ENCODE measurements around the gene FOXK2.

The FOXK2 gene

DNA sequence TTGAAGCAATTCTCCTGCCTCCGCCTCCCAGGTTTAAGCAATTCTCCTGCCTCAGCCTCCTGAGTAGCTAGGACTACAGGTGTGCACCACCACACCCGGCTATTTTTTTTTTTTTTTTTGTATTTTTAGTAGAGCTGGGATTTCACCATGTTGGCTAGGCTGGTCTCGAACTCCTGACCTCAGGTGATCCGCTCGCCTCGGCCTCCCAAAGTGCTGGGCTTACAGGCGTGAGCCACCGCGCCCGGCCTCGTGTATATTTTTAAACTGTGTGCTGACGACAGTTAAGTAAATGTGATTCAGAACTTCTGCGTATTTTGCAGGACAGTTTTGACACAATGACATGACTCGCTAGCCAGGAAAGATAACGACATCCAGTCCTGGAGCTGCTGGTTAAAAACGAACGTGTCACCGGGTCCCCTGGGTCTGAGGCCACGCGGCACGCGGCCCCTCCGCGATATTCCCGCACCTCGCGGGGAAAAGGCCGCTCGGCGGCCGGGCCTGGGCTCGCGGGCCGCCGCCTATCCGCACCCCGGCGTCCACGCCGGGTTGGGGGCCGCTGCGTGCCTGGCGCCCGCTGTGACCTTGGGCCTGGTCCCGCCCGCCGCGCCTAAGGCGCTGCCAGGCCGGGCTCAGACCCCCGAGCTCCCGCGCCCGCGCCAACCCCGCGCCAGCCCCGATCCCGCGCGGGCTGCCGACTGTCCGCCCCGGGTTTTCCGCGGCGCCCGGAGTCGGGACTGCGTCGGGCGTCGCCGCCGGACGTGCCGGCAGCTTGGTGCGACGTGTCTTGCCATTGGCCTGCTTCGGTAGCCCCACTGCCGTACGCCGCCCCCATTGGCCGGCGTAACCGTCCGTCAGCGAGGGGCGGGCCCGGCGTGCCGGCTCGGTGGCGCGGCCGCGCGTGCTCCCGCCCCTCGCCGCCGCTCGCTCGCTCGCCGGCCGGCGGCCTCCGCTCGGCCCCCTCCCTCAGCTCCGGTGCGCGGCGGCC lies at the start of gene FOXK2:
TSS of gene FOXK2 (plus strand) at position 907 of the 985 bp plus-strand sequence. CDS start 157 bp downstream, outside the sequence.
- peak; percentile 93 for DNase-seq

GRCh38 chr17:82470065-82470464 lies 49.5 kb upstream of the FOXK2 start:
- no peak for DNase-seq

DNA sequence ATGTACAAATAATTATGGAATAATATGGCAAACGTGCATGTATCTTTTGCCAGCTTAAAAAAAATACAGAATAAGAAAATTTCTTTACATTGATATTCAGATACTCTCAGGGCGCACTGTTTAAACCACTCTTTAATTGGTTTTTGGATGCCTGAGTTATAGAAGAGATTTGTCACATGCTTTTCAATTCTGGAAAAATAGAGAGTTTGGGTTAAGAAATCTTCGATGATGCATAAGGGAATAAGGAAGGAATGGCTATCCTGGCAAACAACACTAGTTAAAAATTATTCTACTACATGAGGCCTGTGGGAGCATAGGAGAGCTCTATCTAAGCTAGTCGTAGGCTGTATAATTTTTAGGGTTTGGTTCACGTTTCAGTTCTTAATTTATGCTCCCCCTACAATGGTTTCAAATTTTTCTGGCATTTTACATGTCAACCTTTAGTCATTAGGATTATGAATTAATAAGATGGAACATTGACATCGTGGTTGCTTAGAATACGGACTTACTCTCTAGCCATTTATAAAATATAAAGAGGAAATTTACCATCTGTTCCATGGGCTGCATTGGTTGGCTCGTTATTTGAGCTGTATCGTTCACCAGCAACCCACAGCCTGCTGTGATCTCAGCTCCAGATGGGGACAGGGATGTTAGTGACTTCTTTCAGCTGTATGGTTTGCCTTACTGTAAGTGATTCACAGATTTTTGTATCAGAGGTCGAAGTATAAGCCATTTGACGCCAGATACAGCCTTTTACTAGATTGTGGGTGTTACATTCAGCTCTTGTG lies 45.1 kb upstream of the FOXK2 start:
- DNase-seq, result no peak

DNA sequence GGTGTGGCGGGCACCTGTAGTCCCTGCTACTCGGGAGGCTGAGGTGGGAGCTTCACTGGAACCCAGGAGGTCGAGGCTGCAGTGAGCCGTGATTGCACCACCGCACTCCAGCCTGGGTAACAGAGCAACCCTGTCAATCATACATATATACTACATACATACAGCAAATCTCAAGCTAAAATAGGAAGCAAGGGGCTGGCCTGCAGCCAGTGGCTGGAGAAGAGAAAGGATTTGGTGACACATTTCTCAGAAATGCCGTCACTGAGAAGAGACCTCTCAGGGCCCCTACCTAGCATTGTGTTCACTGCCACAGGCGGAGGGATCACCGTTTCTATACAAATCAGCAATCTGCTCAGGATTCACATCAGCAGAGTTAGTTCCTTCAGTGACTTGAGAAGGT lies 44.1 kb upstream of the FOXK2 start:
- DNase-seq, result no peak

- DNase-seq, result no peak
Observed at GRCh38 chr17:82477934-82478333, 41.6 kb upstream of the FOXK2 start.

GRCh38 chr17:82479602-82480001 lies 39.9 kb upstream of the FOXK2 start:
- DNase-seq, result no peak

GRCh38 chr17:82480318-82480717 lies 39.2 kb upstream of the FOXK2 start:
- DNase-seq, result no peak

- no peak for DNase-seq
Observed at GRCh38 chr17:82483204-82483660, 36.3 kb upstream of the FOXK2 start.

DNA sequence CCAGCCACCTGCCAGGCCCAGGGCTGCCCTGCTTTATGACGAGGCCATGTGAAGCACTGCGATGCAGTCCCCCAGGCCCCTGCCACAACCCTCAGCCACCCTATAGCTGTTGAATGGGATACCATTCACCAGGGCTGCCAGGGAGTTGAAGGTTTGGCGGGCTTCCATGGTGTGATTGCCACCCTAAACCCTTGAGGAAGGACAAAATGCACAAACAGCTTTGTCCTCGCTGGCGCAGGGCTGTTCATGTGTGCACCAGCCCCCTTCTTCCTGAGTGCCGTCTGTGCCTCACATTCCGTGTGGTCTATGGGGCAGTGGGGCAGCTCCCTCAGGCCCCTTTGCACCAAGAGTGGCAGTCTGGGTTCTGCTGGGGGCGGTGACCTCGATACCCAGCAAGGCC lies 35.7 kb upstream of the FOXK2 start:
- DNase-seq, result no peak

GRCh38 chr17:82486231-82487094 lies 33.1 kb upstream of the FOXK2 start:
- no peak for DNase-seq

DNA sequence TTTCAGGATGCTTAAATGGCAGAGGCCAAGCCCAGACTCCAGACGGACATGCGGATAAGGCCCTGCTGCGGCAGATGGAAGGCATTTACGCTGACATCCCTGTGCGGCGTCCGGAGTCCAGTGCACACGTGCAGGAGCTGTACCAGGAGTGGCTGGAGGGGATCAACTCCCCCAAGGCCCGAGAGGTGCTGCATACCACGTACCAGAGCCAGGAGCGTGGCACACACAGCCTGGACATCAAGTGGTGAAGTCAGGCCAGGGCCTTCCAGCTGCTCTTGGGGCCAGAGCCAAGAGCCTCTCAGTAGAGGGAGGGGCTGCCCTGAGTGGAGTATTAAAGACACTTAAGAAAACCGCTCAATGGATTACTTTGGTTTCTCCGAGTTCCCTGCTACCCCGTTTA lies 31.6 kb upstream of the FOXK2 start:
- no peak for DNase-seq

DNA sequence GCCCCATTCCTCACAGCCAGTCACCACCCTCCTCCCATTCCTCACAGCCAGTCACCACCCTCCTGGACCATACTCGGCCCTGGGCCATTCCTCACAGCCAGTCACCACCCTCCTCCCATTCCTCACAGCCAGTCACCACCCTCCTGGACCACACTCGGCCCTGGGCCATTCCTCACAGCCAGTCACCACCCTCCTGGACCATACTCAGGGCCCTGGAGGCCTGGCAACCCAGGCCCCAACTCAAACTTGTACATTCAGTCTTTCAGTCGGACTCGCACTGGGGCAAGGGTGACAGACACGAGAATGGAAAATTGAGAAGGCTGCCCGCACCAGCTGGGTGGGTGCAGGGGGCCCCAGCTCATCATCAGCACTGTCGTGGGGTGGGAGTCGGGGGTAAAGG lies 30.4 kb upstream of the FOXK2 start:
- no peak for DNase-seq

GRCh38 chr17:82489851-82490511 lies 29.6 kb upstream of the FOXK2 start:
- no peak for DNase-seq

DNA sequence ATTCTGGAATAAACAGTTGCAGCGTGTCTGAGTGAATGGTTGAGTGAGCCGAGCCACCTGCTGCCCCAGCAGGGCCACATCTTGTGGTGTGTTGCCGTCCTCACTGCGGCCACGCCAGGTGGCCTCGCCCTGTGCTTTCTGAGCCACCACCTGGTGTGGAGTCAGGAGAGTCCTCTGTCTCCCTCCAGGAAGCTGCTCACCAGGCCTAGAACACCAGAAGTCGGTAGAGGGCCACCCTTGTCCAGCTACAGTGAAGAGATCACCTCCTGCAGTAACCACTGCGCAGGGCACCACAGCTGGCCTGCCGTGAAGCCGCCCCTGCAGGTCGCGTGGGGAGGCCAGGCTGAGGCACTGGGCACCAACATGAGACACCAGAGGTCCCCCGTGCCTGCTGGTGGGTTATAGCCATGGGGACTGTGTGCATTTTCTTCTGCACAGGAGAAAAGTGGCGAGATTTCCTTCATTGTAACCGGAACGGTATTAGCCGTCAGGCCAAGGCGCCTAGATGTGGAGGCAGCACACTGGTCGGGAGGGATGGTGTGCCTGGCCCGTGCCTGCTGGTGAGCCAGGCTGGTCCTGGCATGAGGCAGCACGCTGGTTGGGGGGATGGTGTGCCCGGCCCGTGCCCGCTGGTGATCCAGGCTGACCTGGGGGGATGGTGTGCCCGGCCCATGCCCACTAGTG lies 28.9 kb upstream of the FOXK2 start:
- no peak for DNase-seq

DNA sequence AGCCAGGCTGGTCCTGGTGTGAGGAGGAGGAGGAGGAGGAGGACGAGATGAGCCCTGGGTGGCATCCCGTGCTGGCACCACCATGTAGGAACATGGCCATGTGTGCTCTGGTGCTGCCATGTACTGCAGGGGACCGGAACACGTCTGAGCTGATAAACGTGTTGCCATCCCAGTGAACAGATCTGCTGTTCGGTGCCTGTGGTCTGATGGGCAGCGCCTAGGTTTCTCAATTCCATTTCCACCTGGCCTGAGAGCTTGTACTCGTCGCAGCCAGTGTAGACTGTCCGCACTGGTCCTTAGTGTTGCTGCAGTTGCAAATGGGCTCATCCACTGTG lies 28.4 kb upstream of the FOXK2 start:
- no peak for DNase-seq

- DNase-seq, result no peak
Observed at GRCh38 chr17:82491533-82491932, 28.0 kb upstream of the FOXK2 start.

- DNase-seq, result no peak
Observed at GRCh38 chr17:82492643-82493225, 26.8 kb upstream of the FOXK2 start.

DNA sequence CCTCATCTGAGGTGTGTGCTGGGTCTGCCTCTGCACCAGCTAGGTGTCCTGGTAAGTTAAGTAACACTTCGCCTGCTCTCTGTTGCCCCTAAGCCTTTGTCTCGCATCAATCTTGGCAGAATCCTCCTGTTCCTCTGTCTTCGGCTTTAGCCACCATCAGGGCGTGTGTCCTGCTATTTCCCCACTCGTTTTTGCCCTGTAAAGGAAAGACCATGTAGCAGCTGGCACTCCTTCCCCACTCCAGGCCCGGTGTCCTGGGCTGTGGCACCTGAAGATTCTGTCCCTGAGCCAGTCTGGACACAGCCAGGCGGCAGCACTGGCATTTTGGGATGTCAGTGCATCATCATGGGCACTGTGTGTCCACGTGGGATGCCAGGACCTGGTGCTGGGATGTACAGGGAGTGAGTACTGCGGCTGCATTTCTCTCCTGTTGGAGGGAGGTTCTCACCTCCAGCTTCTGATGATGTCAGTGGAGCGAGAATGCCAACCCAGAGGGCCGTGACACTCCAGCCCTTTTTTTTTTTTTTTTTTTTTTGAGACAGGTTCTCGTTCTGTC lies 26.2 kb upstream of the FOXK2 start:
- no peak for DNase-seq

- DNase-seq, result peak; percentile 98 to 99
Observed at GRCh38 chr17:82494236-82495055, 25.1 kb upstream of the FOXK2 start.
